ENCODE measurements around the gene FKBP11. TPM values are rescaled to one million over a fixed set of nuclear protein-coding genes. Genes with fewer than 3 reads are reported as not detected.
A peak's percentile ranks its signal among the peaks of the same experiment; 100 is the strongest.

Gene FKBP11
- total and polyA plus RNA-seq, 2 of the 13 experiments (the other 11 are each of a cell fraction or from before 2014, with no cell fraction given) = 15.5 to 19.4 TPM

GRCh38 chr12:48957141-48958048, 32.1 kb upstream of the FKBP11 start, which contains the start of gene ARF3 (continued):
- TF ChIP-seq UBTF (CRISPR knock-in tag; IDR thresholded peaks at IDR 0.05) = peak; percentile 69; the same call in 1 of the 2 replicates
- no peak for TF ChIP-seq ARID2 (CRISPR knock-in tag; IDR thresholded peaks at IDR 0.05; ENCODE audit: borderline replicate concordance)
- TF ChIP-seq BCL3 (CRISPR knock-in tag; IDR thresholded peaks at IDR 0.05) = peak; percentile 73; the same call in 1 of the 2 replicates
- TF ChIP-seq KAT8 (CRISPR knock-in tag; IDR thresholded peaks at IDR 0.05) = peak; percentile 81
- TF ChIP-seq ZNF138 (CRISPR knock-in tag; IDR thresholded peaks at IDR 0.05; ENCODE audit: low read depth) = 0 out of 2 replicates have a peak, but pooled peaks have one; percentile 4
- peak; percentile 62 for TF ChIP-seq GABPA (IDR thresholded peaks at IDR 0.05; ENCODE audit: low read depth, low read length)
- TF ChIP-seq GABPA (CRISPR knock-in tag; IDR thresholded peaks at IDR 0.05; ENCODE audit: low read depth) = peak; percentile 88
- no peak for TF ChIP-seq ZNF841 (CRISPR knock-in tag; IDR thresholded peaks at IDR 0.05; ENCODE audit: borderline replicate concordance)
- peak; percentile 77 for TF ChIP-seq NRL (CRISPR knock-in tag; IDR thresholded peaks at IDR 0.05; ENCODE audit: borderline replicate concordance)
- TF ChIP-seq RBAK (CRISPR knock-in tag; IDR thresholded peaks at IDR 0.05) = no peak
- peak; percentile 61; the same call in 1 of the 2 replicates for TF ChIP-seq FOXK1 (CRISPR knock-in tag; IDR thresholded peaks at IDR 0.05; ENCODE audit: borderline replicate concordance, low read depth)
- TF ChIP-seq TBX2 (CRISPR knock-in tag; IDR thresholded peaks at IDR 0.05; ENCODE audit: borderline replicate concordance) = peak; percentile 64; the same call in 1 of the 2 replicates
- TF ChIP-seq MXI1 (IDR thresholded peaks at IDR 0.05; ENCODE audit: borderline replicate concordance, low read depth, low read length) = peak; percentile 89
- TF ChIP-seq ZFY (CRISPR knock-in tag; IDR thresholded peaks at IDR 0.05) = peak; percentile 63
- no peak; the same call in 1 of the 2 replicates for TF ChIP-seq HMGXB3 (CRISPR knock-in tag; IDR thresholded peaks at IDR 0.05; ENCODE audit: borderline replicate concordance)
- 0 out of 2 replicates have a peak, but pooled peaks have one; percentile 28 for TF ChIP-seq MTERF4 (CRISPR knock-in tag; IDR thresholded peaks at IDR 0.05)
- TF ChIP-seq PTBP1 (IDR thresholded peaks at IDR 0.05; ENCODE audit: low read depth, low read length, poor library complexity, severe bottlenecking) = peak; percentile 64
- peak; percentile 57; the same call in 1 of the 2 replicates for TF ChIP-seq POGZ (CRISPR knock-in tag; IDR thresholded peaks at IDR 0.05)
